ENCODE data around the gene STOML1.

The STOML1 gene

GRCh38 chr15:73952171-73952912, 39.8 kb downstream of the STOML1 start:
- no peaks in the 10 kb centered on the region for H4K20me1 ChIP-seq (ENCODE audit: insufficient read depth, low read length, poor library complexity, severe bottlenecking)
- no peaks in the 10 kb centered on the region for H3F3A ChIP-seq (ENCODE audit: low read depth)
- H3K9me2 ChIP-seq (replicated peaks; ENCODE audit: low read depth, low read length), result no peaks in the 10 kb centered on the region
- H3K27me3 ChIP-seq (ENCODE audit: insufficient read depth, low read length, poor library complexity, severe bottlenecking), result no peaks in the 10 kb centered on the region
- H3K79me2 ChIP-seq (ENCODE audit: insufficient read depth, low read length), result no peaks in the 10 kb centered on the region
- H3K4me2 ChIP-seq (ENCODE audit: low read depth, low read length, poor library complexity, severe bottlenecking), result no peak overlapping the region
- no peak overlapping the region for H2AFZ ChIP-seq (ENCODE audit: low read length)
- H3K36me3 ChIP-seq (ENCODE audit: insufficient read depth, low read length), result no peaks in the 10 kb centered on the region
- peak overlapping the region; percentile 52 for H3K9ac ChIP-seq (ENCODE audit: low read depth, low read length, poor library complexity, severe bottlenecking)
- H3K4me1 ChIP-seq (ENCODE audit: insufficient read depth, low read length, poor library complexity, severe bottlenecking), result peaks cover 26% of the 10 kb centered on the region
- TF ChIP-seq, protein P1, sequence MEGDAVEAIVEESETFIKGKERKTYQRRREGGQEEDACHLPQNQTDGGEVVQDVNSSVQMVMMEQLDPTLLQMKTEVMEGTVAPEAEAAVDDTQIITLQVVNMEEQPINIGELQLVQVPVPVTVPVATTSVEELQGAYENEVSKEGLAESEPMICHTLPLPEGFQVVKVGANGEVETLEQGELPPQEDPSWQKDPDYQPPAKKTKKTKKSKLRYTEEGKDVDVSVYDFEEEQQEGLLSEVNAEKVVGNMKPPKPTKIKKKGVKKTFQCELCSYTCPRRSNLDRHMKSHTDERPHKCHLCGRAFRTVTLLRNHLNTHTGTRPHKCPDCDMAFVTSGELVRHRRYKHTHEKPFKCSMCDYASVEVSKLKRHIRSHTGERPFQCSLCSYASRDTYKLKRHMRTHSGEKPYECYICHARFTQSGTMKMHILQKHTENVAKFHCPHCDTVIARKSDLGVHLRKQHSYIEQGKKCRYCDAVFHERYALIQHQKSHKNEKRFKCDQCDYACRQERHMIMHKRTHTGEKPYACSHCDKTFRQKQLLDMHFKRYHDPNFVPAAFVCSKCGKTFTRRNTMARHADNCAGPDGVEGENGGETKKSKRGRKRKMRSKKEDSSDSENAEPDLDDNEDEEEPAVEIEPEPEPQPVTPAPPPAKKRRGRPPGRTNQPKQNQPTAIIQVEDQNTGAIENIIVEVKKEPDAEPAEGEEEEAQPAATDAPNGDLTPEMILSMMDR (conservative IDR thresholded peaks at IDR 0.05; ENCODE audit: low read length), result no peak
- no peak for TF ChIP-seq EZH2phosphoT487 (IDR thresholded peaks at IDR 0.05; ENCODE audit: borderline replicate concordance)
- no peaks in the 10 kb centered on the region for H3K9me3 ChIP-seq (ENCODE audit: insufficient read depth, low read depth, low read length)
- H3K4me3 ChIP-seq (ENCODE audit: low read length, poor library complexity, severe bottlenecking), result no peak overlapping the region

- no peak for TF ChIP-seq EZH2phosphoT487 (IDR thresholded peaks at IDR 0.05; ENCODE audit: borderline replicate concordance)
- TF ChIP-seq, protein P1 (conservative IDR thresholded peaks at IDR 0.05; ENCODE audit: low read length), result no peak
- Histone ChIP-seq H3K4me2 (ENCODE audit: low read depth, low read length, poor library complexity, severe bottlenecking) (peak overlapping the region; percentile 56), H3K27me3 (ENCODE audit: insufficient read depth, low read length, poor library complexity, severe bottlenecking) (no peaks in the 10 kb centered on the region), H3K36me3 (ENCODE audit: insufficient read depth, low read length) (no peaks in the 10 kb centered on the region), H3K4me1 (ENCODE audit: insufficient read depth, low read length, poor library complexity, severe bottlenecking) (peaks cover 19% of the 10 kb centered on the region), H3K4me3 (ENCODE audit: low read length, poor library complexity, severe bottlenecking) (peak overlapping the region; percentile 15), H3K79me2 (ENCODE audit: insufficient read depth, low read length) (no peaks in the 10 kb centered on the region), H3K9ac (ENCODE audit: low read depth, low read length, poor library complexity, severe bottlenecking) (peak overlapping the region; percentile 52), H4K20me1 (ENCODE audit: insufficient read depth, low read length, poor library complexity, severe bottlenecking) (no peaks in the 10 kb centered on the region), H3F3A (ENCODE audit: low read depth) (no peaks in the 10 kb centered on the region), H3K9me3 (ENCODE audit: insufficient read depth, low read depth, low read length) (no peaks in the 10 kb centered on the region), H2AFZ (ENCODE audit: low read length) (no peak overlapping the region; the same call in 1 of the 2 replicates), H3K9me2 (replicated peaks; ENCODE audit: low read depth, low read length) (no peaks in the 10 kb centered on the region)
Observed at GRCh38 chr15:73951601-73952000, 40.5 kb downstream of the STOML1 start.

DNA sequence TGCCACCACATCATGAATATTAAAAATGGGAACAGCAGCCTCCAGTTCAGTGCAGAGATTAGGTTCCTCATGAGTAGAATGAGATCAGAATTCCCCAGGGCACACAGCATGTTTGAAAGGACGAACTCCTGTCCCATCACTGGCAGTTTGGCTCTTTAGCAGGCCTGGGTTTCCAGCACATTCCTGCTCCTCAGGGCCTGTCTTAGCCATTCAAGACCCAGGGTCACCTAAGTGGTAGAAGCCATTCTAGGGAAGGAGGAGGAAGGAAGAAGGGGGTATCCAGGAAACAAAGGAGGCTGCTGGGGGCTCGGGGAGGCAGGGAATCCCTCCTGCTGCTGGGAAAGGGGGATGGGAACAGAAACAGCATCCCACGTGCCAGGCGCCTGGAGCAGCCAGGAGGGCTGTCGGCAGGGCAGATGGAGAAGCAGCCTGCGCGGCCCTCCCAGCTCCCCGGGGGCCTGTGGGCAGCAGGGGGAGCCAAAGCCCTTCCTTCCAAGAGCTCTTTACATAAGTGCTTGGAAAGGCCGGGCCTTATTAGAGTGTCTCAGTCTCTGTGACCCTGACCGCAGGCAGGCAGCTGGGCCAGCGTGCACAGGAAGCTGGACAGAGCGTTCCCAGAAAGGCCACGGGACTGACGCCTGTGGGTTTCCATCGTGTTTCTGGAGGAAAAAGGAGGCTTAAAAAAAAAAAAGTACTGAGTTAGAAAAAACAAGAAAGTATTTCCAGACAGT, 41.1 kb downstream of the STOML1 start:
- TF ChIP-seq EZH2phosphoT487 (IDR thresholded peaks at IDR 0.05; ENCODE audit: borderline replicate concordance), result no peak
- TF ChIP-seq, protein P1 (conservative IDR thresholded peaks at IDR 0.05; ENCODE audit: low read length), result peak; percentile 81
- Histone ChIP-seq H3K9ac (ENCODE audit: low read depth, low read length, poor library complexity, severe bottlenecking) (peak overlapping the region; percentile 52), H3K27me3 (ENCODE audit: insufficient read depth, low read length, poor library complexity, severe bottlenecking) (no peaks in the 10 kb centered on the region), H2AFZ (ENCODE audit: low read length) (peak overlapping the region; percentile 71), H3K36me3 (ENCODE audit: insufficient read depth, low read length) (no peaks in the 10 kb centered on the region), H3K4me3 (ENCODE audit: low read length, poor library complexity, severe bottlenecking) (peak overlapping the region; percentile 15), H3K9me2 (replicated peaks; ENCODE audit: low read depth, low read length) (no peaks in the 10 kb centered on the region), H3K79me2 (ENCODE audit: insufficient read depth, low read length) (no peaks in the 10 kb centered on the region), H3K4me1 (ENCODE audit: insufficient read depth, low read length, poor library complexity, severe bottlenecking) (peaks cover 16% of the 10 kb centered on the region), H4K20me1 (ENCODE audit: insufficient read depth, low read length, poor library complexity, severe bottlenecking) (no peaks in the 10 kb centered on the region), H3K9me3 (ENCODE audit: insufficient read depth, low read depth, low read length) (no peaks in the 10 kb centered on the region), H3K4me2 (ENCODE audit: low read depth, low read length, poor library complexity, severe bottlenecking) (peak overlapping the region; percentile 56), H3F3A (ENCODE audit: low read depth) (no peaks in the 10 kb centered on the region)
